Neural crest cell (in vitro differentiated cells): ENCODE measurements around the gene EOGT. TPM values are rescaled to one million over a fixed set of nuclear protein-coding genes. Genes with fewer than 3 reads are reported as not detected.

ENCODE experiments used
- DNase-seq: peaks from one replicate; pipeline ENCODE4 v3.0.0; 2021; ENCODE audit warnings: low read depth, mixed read lengths, low spot score
- H3K27ac Mint-ChIP-seq: one replicate; pipeline ENCODE4 v1.8.0; 2021; ENCODE audit warnings: mild to moderate bottlenecking, mixed read lengths; ENCODE audit not compliant: unreplicated experiment
- H3K27me3 Mint-ChIP-seq: 2 replicates; pipeline ENCODE4 v1.8.0; 2021; ENCODE audit warnings: low read depth, mild to moderate bottlenecking, mixed read lengths
- H3K36me3 Mint-ChIP-seq: 2 replicates; pipeline ENCODE4 v1.8.0; 2021; ENCODE audit warnings: low read depth, mild to moderate bottlenecking, mixed read lengths
- H3K4me1 Mint-ChIP-seq: 2 replicates; pipeline ENCODE4 v1.8.0; 2021; ENCODE audit warnings: mixed read lengths
- H3K4me3 Mint-ChIP-seq: one replicate; pipeline ENCODE4 v1.8.0; 2021; ENCODE audit warnings: mild to moderate bottlenecking, mixed read lengths
- H3K9me3 Mint-ChIP-seq: 2 replicates; pipeline ENCODE4 v1.8.0; 2021; ENCODE audit warnings: mixed read lengths
- CTCF ChIP-seq: fragments of 200-600 bp; sonication (generic); conservative IDR thresholded peaks from 2 replicates; pipeline ENCODE4 v1.5.0; 2021; ENCODE audit warnings: antibody characterized with exemption, mild to moderate bottlenecking
- microRNA-seq: library from miRNA; unstranded; fragments of <30 nt; microRNA quantifications from one replicate; pipeline ENCODE4, GENCODE V29; 2020
- total RNA-seq: library from RNA; stranded (reverse); gene quantifications from 2 replicates; pipeline ENCODE4 v1.2.1, GENCODE V29; 2021

The EOGT gene
- total RNA-seq, 1 donor from 2014 or later: 16.2 TPM

- Mint-ChIP-seq H3K4me3 (no peak overlapping the region), H3K4me1 (peaks cover 15% of the 10 kb centered on the region), H3K9me3 (no peaks in the 10 kb centered on the region), H3K27ac (peak overlapping the region; percentile 54), H3K36me3 (no peaks in the 10 kb centered on the region), H3K27me3 (no peaks in the 10 kb centered on the region)
- no peak for TF ChIP-seq CTCF
- no peak for DNase-seq
Measured at GRCh38 chr3:68943753-68944500, 69.6 kb downstream of the EOGT start.

- no peak for TF ChIP-seq CTCF
- Mint-ChIP-seq H3K27ac (no peak overlapping the region), H3K9me3 (no peaks in the 10 kb centered on the region), H3K36me3 (no peaks in the 10 kb centered on the region), H3K4me3 (no peak overlapping the region), H3K4me1 (peaks cover 15% of the 10 kb centered on the region), H3K27me3 (peaks cover 5% of the 10 kb centered on the region)
- no peak for DNase-seq
Measured at GRCh38 chr3:68941055-68941454, 72.4 kb downstream of the EOGT start.

GRCh38 chr3:68936856-68937255, 76.6 kb downstream of the EOGT start:
- peaks cover 37% of the 10 kb centered on the region for H3K27me3 Mint-ChIP-seq
- H3K36me3 Mint-ChIP-seq: no peaks in the 10 kb centered on the region
- no peaks in the 10 kb centered on the region for H3K9me3 Mint-ChIP-seq
- H3K27ac Mint-ChIP-seq: no peak overlapping the region
- TF ChIP-seq CTCF: no peak
- DNase-seq: no peak
- no peak overlapping the region for H3K4me3 Mint-ChIP-seq
- no peaks in the 10 kb centered on the region for H3K4me1 Mint-ChIP-seq

- no peak overlapping the region for H3K4me3 Mint-ChIP-seq
- H3K27ac Mint-ChIP-seq: no peak overlapping the region
- H3K36me3 Mint-ChIP-seq: no peaks in the 10 kb centered on the region
- peaks cover 7% of the 10 kb centered on the region for H3K4me1 Mint-ChIP-seq
- DNase-seq: no peak
- no peaks in the 10 kb centered on the region for H3K9me3 Mint-ChIP-seq
- H3K27me3 Mint-ChIP-seq: peaks cover 48% of the 10 kb centered on the region
- no peak for TF ChIP-seq CTCF
Measured at GRCh38 chr3:68935778-68936177, 77.7 kb downstream of the EOGT start.

- H3K4me3 Mint-ChIP-seq: peak overlapping the region; percentile 54
- H3K4me1 Mint-ChIP-seq: peaks cover 7% of the 10 kb centered on the region
- peaks cover 76% of the 10 kb centered on the region for H3K27me3 Mint-ChIP-seq
- no peaks in the 10 kb centered on the region for H3K9me3 Mint-ChIP-seq
- no peaks in the 10 kb centered on the region for H3K36me3 Mint-ChIP-seq
- TF ChIP-seq CTCF: no peak
- no peak overlapping the region for H3K27ac Mint-ChIP-seq
- DNase-seq: no peak
Measured at GRCh38 chr3:68931406-68932149, 81.9 kb downstream of the EOGT start.

Small RNAs within 50 kb of the gene (microRNA-seq; reads per million reads assigned to microRNA genes)
- gene MIR3136: 3.6 reads per million

Other genes with a start within 250 kb of the EOGT start
- gene TAFA4, start 81.1 kb downstream of the EOGT start, total RNA-seq: 0.72 and 1.6 TPM in 2 replicates
- gene TMF1, start 38.6 kb upstream of the EOGT start, total RNA-seq: 18.5 and 21.3 TPM in 2 replicates
- 75.6 and 78.8 TPM in 2 replicates for gene UBA3, start 66.7 kb upstream of the EOGT start, total RNA-seq
- gene ARL6IP5, start 71.3 kb upstream of the EOGT start, total RNA-seq: 59.2 and 59.9 TPM in 2 replicates
- gene LMOD3, start 108.9 kb upstream of the EOGT start, total RNA-seq: 3.8 and 4.2 TPM in 2 replicates